HG03521 (cell line): ENCODE measurements around the gene MRPL55.
A peak's percentile ranks its signal among the peaks of the same experiment; 100 is the strongest.

Experiments used
- ATAC-seq: cut with Tn5 transposase; IDR thresholded peaks from one replicate; pipeline ENCODE4 v1.9.1; 2021; ENCODE audit warnings: mild to moderate bottlenecking, moderate library complexity; ENCODE audit not compliant: unreplicated experiment

MRPL55 gene

DNA sequence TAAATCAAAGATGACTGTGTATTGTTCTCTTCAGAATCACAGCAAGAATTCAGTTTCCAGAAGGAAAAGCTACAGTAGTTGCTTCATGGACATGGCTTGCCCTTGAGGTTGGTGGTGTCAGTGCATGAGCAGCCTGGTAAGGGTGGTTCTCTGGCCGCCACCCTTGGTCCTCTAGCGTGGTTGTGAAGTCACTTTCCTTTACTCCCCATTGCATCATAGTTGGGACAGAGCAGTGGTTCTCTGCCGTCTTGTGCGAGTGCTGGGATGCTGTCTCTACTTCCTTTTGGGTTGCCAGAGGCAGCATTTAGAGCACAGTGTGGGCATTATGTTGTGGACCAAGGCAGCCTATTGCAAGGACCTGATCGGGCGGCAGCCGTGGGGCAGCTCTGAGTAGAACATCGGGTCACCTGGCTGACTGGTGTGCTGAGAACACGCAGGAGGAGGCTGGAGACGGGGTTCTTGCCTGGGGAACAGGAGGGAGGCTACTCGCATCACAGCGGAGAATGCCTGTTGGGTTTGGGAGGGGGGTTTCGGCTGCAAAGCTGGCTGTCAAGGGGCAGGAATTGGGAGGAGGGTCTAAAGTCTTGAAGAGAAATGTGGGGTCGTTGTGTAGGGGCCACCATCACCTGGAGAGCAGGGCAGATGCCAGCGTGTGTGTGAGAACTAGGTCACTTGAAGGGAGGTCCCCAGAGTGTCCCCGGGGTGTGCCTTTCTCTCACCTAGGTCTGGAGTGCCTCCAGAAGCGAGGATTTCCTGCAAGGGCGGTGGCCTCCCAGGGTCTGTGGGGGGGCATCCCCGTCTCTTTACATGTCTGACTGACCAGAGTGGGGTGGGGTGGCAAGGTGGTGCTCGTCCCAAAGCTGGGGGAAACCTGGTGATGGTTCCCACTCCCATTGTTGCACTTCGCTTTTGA, 20.3 kb downstream of the MRPL55 start:
- ATAC-seq, result no peak

DNA sequence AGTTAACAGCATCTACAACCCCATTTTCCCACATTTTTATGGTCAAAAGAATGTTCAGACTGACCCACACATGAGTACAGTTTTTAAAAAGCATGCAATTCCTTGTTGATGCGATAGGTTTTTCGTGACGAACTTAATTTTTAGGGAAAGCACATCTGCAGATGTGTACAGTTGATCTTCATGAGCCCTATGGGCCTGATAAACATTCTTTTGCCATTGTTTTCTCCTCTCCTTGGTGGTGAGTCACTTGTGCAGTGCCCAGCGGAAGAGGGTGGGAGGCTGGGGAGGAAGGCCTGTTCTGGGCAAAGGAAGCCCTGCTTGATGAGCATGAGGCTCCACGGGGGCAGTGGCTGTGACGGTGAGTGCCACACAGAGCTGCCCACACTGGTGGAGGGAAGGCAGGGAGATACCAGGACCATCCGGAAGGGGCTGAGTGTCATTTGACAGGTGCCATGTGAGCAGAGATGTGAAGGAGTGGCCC, 21.3 kb downstream of the MRPL55 start:
- no peak for ATAC-seq

DNA sequence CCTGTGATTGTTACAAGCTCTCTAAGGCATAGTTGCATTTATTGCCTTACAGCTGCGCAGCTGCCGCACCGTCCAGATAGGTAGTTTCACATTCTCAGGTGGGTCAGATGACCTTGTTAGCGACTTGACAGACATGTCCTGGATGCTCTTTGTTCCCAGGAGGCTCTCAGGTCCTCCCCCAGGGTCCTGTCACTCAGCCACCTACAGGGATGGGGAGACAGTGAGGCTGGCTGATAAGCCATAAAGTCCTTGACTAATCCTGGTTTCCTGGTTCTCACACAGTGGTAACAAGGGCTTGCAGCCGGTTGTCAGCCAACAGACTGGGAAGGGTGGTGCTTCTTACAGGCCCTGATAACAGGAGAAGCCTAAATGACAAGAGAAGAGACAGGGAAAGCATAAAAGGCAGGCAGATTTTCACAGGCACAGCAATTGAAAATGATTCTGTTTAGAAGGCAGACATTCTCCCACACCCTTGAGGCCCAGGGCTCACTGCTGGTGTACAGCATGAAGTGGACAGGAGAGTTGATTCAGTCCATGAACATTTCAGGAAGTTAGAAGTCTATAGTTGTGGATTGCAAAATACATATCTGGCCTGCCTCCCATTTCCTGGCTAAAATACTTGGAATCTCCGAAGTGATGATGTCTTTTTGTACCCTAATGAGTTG, 23.7 kb downstream of the MRPL55 start:
- ATAC-seq, result no peak

DNA sequence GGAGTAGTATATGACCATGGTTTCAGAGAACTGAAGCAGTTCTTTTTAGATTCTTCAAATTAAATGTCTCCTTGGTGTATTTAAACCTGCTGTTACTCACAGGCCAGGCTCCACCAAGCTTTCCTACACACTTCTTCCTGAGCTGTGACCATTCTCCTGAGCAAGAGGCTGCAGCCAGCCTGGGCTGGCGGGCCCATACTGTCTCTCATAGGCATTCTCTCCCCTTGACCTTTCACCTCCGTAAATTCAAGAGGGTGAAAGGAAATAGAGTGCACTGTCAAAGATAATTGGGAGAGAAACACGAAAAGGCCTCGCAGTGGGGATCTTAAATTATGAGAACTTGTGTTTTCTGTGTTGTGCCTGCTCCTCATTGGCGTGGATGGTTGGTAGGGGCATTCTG, 24.3 kb downstream of the MRPL55 start:
- ATAC-seq, result no peak

DNA sequence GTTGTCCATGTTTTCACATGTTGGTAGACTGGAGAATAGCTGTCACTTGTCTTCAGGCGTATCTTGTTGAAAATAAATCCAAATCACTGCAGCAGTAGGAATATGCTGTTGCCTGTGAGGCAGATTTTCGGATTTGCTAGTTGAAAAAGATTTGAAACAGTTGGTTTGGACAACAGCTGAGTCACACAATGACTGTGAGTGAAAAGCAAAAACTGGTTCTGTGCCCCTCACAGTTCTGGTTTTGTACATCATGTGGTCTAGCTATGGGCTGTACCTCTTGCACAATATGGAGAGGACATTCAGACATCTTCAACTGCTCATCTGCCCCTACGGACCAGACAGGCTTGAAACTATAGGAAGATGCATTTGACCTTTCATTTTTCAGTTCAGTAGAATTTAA, 24.8 kb downstream of the MRPL55 start:
- no peak for ATAC-seq

DNA sequence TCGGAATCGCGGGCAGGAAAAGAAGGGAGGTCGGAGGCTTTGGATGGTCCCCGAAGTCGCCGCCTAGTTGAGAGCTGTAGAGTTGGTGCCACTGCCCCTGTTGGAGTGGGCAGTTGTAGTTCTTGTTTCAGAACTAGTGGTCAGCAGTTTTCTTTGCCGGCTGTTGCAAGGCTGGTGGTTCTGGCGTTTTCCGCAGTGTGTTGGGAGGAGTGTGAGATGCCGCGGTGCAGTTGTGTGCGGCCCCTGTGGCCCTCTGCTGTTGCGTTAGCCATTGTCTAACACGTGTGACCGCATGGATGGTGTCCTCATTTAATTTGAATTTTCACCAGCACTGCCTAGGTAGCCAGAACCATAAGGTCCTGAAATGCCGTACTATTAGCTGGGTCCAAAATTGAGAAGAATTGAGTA, 25.2 kb downstream of the MRPL55 start:
- no peak for ATAC-seq

DNA sequence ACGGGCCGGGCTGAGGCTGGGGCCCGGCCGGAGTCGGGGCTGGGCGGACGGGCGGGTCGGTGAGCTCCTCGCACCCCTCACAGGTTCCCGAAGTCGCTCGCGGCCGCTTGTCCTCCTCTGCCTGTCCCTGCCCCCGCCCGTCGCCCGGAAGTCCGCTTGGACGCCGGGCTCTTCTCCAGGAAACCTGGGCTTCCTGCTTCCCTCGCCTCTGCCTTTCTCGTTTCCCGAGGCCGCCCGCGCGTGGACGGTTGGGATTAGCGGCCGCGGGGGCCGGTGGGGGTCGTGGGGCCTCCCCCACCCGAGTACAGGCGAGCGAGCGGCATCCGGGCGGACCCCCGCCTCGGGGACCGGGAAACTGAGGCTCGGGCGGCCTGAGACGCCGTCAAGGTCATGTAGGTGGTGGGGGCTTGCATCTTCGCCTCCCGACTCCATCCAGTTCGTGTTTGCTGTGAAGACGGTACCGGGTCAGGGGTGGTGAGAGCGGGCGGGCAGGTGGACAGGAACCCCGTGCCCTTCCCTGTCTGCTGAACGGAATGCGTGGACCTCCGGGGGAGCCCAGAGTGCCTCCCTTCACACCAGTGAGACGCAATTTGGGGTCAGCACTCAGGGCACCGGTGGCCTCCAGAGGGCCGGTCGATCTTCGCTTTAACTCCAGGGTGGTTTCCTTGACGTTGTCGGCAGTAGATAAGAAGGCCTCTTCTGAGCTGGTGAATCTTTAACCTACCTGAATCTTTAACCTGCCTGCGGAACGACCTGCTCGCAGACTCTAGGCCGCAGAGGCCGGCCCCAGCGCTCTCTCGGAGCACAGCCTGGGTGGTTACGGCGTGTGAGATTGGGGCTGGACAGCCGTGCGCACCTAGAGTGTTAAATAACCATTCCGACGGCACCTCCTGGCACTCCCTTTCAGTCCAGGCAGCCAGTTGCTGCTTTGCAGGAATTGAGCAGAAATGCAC, 25.9 kb downstream of the MRPL55 start:
- ATAC-seq, result peak; percentile 9

DNA sequence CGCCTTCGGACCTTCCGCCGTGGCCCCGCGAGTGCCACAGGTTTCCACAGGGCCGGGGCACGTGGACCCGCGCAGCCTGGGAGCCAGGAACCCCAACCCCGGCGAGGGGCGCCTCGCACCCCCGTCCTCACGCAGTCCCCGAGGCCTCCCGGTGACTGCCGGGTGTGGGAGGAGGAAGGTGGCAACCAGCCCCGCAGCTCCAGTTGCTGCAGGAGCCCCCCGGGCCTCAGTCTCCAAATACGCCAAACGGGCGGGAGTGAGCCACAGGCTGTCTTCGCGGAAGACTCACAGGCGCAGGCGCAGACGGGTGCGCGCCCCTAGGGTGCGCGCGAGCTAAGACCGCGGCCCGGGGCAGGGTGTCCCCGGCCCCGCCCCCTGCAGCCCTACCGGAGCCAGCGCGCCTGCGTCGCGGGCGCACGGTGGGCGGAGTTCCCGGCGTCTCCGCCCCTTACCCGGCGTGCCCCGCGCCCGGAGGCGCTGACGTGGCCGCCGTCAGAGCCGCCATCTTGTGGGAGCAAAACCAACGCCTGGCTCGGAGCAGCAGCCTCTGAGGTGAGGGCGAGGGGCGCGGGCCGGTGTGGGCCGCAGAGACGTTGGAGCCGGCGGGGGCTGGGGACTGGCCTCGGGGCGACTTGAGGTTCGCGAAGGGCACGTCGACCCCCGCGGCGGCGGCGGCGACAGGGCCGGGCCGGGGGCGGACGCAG, 26.7 kb downstream of the MRPL55 start, which contains the start of gene ARF1:
Gene ARF1 (plus strand): TSS at position 495 of the 704 bp plus-strand sequence. CDS start 14,407 bp downstream, outside the sequence.
- peak; percentile 74 for ATAC-seq

DNA sequence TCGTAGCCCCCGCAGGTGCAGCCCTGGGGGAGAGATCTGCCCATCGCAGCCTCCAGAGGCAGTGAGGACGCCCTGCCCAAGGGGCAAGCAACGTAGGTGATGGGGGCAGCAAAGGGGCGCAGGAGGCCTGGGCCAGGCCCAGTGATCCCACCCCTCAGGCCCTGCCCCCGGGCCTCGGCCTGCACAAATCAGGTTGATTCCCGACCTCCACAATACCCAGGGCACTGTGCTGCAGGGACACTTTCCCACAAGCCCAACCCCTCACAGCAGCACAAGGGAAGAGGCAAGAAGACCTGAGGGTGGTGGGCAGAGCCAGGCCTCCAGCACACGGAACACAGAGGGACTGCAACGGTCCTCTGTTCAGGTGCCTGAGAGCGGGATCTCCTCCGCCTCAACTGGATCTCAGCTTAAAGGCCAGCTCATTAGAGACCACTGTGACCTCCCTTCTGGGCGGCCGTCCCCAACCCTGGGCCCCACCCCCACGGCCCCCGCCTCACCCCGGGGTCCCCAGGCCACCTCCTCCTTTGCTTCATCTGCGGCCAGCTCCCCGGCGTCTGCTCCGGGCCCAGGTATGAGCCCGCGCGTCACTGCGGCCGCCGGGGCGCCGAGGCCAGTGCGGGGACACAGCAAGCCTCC, 27.4 kb downstream of the MRPL55 start:
- peak; percentile 22 for ATAC-seq

DNA sequence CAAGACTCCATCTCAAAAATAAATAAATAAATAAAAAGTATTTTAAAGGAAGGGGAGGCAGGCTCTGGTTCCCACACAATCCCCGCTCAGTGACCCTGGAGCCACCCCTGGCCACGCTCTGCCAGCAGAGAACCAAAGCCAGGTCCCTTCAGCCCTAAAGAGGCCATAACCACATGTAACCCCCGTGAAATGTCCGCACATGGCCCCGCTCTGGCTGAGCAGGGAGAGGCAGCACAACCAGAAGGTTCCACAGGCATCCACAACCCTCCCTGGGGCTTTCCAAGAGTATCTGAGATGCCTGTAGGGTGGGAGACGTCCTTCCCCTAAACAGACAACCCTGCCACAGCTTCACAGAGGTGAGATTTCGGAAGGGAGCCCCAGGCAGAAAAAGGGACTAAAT, 28.0 kb downstream of the MRPL55 start:
- ATAC-seq, result no peak

DNA sequence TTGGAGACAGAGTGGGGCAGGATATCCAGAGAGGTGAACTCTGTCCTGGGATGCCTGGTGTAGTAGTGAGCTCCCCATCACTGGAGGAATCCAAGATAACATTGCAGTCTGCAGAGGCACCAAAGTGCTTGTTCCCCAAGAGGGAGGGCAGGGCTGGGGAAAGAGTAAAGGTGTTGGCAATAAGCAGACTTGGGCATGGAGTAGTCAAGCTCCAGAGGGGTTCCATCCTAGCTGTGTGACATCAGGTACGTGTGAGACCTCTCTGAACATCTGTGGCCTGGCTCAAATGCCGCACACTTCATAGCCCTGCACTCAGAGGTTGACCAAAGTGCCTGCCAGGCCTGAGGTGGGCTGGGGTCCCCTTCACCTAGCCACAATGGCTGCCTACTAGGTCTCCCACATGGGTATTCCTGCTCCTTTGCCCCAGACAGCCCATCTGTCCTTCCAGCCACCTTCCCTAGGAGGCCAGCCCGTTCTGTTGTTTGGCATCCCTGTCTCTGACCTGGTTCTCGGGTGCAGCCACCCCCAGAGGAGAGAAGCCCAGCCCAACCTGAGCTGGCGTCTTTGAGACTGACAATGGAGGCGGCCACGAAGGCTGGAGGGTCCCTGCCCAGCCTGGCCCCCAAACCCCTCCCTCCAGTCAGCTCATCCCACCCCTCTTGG, 29.4 kb downstream of the MRPL55 start:
- ATAC-seq, result no peak

DNA sequence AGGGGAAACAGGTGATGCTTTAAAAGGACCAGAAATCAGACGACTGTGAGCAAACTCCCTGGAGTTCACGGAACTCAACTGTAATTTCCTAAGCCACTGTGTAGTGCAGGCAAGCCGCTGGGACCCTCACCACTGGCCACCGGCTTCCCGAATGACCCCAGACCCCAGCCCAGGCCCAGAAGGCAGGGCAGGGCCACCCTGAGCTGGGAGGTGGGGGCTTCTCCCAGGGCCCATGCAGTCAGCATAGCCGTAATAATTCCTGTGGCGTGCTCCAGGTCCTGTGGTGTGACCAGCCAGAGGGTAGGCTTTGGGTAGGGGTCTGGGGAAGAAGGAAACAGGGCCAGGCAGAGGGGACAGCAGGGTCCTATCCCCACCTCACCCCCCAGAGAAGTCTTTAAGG, 30.1 kb downstream of the MRPL55 start:
- ATAC-seq, result no peak

DNA sequence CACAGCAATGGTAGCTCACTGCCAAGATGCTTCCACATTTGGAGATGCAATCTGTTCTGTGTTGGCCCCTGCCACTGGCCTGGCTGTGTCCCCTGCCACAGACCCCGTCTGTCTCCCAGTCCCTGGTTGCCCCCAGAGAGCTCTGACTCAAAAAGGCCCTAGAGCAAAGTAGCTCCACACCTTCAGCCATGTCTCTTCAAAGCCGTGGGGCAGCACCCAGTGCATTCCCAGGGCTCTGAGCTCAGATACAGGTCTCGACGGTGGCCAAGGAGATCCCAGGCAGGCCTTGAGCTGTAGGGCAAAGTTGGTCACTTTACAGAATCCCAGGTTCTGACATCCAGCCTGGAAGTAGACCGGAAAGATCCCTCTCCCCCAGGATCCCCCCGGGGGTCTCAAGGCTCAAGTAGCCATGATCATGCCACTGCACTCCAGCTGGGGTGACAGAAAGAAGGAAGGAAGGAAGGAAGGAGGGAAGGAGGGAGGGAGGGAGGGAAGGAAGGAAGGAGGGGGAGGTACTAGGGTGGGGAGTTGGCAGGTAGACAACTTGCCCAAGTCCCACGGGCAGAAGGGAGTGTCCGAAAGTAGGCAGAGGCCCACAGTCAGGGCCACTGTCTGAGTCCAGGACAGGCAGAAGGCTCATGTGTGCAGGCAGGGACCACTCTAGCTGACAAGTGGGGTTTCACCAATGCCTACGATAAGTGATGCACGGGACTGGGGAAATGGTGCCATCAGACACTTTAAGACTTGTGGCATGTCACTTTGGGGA, 31.4 kb downstream of the MRPL55 start:
- no peak for ATAC-seq

DNA sequence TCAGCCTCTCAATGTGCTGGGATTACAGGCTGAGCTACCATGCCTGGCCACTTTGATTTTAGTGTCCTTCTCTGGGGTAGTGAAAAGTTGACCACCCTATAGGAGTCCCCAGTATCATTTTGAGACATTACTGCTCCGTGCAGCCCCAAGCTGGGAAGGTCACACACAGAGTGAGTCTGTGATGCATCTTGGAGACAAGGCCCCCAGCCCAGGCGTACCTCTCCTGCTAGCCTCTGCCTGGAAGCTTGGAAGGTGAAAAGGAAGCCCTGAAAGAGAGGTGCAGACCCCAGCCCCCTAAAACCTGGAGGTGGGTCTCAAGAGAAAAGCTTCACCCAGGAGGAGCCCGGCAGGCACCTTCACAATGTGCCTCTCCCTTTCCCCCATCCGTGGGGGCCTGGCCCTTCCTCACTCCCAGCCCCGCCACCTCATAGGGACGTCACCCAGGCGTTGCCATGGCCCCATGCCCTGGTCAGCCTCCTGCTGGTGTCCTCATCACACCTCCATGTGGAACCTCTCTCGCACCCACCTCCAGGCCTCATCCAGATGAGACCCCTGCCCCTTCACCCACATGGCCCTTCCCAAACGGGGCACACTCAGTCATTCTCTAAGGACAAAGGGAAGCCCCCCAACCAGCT, 32.2 kb downstream of the MRPL55 start:
- no peak for ATAC-seq

DNA sequence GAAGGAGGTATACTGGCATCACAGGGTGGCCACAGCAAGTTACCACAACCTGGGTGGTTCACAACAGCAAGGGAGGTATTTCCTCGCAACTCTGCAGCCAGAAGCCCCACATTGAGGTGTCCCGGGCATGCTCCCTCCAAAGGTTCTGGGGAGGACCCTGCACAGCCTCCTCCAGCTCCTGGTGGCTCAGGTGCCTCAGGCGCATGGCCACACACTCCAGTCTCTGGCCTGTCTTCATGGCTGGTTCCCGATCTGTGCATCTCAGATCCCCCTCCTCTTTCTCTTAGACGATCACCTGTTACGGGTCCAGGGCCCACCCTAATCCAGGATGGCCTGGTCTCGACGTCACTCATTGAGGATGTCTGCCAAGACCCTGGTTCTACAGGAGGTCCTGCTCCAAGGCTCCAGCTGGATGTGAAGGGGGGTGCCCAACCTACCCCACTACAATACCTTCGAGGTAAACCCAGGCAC, 33.3 kb downstream of the MRPL55 start:
- ATAC-seq, result no peak

DNA sequence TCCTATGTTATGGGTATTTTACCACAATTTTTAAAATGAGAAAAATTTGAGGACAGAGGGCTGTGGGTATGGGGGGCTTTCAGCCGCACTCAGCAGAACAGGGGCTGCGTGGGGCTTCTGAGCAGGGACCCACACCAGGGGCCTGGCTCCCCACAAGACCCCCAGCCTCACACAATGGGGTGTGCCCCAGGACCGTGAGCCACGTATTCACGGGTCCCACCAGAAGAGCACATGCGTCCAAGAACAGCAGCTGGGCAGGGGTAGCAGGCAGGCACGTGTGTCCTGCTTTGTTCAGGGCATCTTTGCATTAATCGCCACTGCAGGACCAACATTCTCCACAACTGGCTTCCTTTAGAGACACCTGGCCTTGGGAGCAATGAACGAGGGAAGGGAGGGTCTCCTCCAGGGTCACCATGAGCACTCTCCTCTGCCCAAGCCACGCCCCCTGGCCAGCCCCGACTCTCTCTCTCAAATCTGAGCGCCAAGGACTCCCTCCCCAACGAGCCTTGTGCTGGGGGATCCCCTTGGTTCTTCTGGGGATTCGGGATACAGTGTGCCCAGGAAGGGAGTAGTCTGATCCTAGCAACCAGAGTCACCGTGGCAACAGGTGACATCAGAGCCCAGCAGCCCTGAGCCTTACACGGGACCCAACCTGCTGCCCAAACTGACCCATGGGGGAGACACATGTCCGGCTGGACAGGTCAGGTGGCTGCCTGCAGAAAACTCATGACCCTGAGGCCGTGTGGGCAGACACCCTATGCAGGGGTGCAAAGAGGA, 34.0 kb downstream of the MRPL55 start:
- no peak for ATAC-seq

DNA sequence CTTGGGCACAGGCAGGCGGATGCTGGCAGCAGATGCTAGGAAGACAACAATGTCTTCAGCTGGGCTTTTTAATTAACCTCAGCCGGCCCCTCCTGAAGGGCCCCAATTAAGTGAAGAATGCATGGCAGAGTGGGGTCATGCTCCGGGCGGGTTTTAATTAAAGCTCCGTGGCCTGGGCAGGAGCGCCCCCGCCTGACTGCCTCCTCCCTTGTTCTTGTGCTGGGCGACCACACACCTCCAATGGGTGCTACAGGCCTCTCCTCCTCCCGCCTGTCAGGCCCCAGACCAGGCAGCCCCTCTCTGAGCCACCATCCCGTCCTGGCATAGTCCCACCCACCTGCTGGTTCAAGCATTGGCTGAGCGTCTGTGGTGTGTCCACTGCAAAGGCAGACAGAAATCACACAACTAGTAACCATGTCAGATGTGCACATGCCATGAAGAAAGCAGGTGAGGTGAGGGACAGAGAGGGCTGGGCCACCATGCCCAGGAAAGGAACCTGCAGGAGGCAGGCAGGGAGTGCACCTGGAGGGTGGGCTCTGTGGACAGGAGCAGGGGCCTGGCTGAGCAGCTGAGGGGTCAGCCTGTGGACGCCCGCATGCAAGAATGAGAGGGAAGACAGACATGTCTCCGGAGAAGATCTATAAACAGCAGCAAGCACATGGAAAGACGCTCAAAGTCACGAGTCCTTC, 35.1 kb downstream of the MRPL55 start:
- no peak for ATAC-seq
